Activated naive CD4-positive, alpha-beta T cell treated with anti-CD3 and anti-CD28 coated beads, Interleukin-2, amount 50 U/mL, for 16 hours (primary cell): ENCODE measurements around the gene FICD.
"Not testable (repeated sequence)": the region's sequence is repeated elsewhere in the genome, so short reads cannot be mapped to it uniquely, and the experiment has no call there.

ENCODE experiments used
- DNase-seq: peaks from one replicate; pipeline ENCODE4 v3.0.0-alpha.2; 2020

FICD gene

DNA sequence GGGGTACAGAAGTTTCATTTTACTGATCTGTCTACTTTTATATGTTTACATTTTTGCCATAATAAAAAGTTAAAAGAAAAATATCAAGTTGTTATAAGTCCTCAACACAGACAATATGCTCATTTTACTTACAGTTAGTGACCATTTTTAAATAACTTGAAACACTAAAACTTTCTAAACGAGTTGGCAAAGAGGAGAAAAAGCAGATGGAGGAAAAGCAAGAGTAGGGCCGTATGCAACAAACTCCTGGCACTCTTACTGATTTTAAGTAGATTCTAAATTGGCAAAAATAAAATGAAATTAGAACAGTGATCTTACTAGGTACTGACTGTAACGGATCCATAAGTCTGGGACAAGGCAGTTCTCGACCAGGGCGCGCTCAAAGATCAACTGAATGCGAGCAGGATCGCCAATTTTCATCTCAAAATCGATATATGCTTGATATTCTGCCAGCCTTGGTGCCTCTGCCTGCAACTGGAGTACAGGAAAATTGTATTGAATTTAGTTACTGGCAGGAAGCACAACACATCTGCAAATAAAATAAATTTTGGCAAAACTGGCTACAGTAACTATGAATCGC, 23.6 kb downstream of the FICD start:
- no peak for DNase-seq

DNA sequence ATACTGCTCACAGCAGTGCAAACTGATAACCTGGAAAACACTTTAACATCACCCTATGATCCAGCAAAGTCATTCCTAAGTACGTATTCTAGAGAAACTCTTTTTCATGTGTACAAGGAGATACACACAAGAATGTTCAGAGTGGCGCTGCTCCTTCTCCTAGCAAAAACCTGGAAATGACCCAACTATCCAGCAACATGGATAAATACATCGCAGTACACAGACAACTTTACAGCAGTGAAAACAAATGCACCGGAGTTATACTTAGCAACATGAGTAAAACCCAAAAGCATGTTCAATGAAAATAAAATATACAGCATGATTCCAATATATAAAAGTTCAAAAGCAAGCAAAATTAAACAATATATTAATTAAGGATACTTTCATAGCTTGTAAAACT, 27.2 kb downstream of the FICD start:
- no peak for DNase-seq

DNA sequence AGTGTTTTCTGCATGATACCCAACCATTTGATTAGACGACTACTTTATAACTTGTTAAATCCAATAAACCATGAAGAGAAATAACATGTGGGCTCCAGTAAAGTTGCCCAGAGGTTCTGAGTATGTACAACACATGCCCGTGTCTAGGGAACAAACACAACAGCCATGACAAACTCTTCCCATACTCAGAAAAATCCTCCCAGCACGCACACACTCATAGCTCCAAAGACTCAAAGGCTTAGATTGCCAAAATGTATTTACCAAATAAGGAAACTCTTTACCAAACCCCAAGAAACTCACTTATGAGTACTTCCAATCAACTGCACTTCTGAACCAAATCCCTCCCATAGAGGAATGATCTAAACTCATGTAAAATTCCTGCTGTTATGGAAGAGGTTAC, 28.6 kb downstream of the FICD start:
- no peak for DNase-seq

DNA sequence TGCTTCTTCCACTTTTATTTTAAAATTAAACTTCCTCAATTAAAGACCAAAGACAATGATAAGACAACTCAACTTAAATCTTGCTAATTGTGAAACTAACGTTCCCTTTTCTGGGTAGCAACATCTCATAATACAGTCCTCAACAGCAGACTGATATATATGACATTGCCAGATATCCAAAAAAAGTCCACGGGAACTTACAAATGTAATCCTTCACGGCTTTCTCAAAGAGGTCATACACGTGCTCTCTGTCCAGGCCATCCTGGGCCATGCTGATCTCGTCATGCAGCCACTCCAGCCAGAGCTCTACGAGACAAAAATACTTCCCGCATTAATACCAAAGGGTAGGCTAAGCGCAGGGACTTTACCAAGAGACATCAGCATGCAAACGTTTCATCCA, 32.6 kb downstream of the FICD start:
- no peak for DNase-seq

DNA sequence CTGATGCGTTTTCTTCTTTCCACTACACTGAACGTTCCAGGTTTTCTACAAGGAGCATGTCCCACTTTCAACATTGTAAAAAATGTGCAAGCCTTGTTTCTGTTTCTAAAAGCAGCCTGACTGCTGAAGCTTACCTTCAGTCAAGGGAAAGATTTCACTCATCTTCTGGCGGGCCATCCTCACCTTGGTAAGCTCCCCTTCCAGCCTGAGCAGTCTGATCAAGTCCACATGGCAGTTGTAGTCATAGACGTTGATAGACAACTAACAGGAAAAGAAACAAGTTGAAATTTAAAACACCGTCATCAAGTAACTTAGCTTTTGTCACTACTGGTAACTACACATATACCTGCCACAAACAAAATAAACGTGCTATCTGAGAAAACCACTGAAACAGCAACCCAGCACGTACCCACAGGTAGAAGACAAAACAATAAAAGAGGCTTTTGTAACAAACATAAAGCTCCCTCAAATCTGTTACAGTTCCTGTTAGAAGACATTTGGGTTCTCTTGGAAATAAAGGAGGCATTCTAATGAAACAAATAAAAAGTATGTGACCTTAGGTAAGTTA, 34.0 kb downstream of the FICD start:
- DNase-seq = no peak

DNA sequence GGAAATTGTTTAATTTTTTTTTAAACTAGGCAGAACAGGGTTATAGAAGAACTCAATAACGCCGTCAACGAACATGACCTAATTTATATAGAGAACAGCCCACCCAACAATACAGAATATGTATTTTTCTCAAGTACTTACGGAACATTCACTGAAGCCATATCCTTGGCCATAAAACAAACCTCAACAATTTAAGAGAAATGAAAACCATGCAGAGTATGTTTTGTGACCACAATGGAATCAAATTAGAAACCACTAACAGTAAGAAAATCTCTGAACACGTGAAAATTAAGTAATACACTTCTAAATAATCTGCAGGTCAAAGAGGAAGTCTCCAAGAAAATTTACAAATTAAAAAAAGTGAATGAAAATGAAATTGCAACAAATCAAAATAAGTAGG, 36.5 kb downstream of the FICD start:
- no peak for DNase-seq

DNA sequence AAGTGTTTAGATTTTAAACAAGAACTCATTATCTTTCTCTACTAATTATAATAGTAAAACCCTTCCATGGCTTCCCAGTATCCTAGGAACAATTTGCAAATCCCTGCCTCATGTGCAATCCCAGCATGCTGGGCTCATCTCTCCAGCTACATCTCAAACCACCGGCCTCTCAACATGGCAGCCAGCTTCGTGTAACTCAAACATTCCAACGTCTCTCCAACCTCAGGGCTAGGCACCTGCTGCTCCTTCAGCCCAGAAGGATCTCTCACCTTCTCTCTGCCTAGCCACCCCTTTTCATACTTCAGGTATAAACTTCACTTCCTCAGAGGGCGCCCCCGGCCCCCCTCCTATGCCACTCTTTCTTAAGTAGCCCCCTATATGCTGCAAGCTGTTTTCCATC, 38.7 kb downstream of the FICD start:
- DNase-seq = no peak

DNA sequence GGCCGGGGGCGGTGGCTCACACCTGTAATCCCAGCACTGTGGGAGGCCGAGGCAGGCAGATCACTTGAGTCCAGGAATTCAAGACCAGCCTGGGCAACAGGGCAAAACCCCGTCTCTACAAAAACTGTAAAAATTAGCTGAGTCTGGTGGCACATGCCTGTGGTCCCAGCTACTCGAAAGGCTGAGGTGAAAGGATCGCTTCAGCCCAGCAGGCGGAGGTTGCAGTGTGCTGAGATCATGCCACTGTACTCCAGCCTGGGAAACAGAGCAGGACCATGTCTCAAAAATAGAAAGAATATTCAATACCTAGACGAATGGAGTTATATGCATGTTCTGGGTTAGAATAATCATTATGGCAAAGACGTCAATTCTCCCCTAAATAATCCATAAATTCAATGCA, 40.3 kb downstream of the FICD start:
- not testable (repeated sequence) for DNase-seq

DNA sequence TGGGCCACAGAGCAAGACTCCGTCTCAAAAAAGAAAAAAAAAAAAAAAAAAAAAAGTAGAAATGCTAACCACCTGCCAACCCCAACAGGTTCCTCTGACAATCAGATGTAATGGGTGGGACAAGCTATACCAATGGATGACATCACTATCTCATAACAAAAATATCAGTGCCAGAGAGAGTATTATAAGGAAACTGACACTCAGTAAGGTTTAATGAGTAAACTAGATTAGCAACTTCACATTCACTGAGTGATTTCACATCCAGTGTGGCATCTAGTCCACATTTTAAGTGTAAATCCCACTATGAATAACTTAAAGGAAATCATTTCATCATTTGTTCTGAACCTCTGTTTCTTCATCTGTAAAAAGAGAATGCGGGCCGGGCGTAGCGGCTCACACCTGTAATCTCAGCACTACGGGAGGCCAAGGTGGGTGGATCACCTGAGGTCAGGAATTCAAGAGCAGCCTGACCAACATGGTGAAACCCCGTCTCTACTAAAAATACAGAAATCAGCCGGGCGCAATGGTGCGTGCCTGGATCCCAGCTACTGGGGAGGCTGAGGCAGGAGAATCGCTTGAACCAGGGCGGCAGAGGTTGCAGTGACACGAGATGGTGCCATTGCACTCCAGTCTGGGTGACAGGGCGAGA, 44.1 kb downstream of the FICD start:
- DNase-seq = no peak

DNA sequence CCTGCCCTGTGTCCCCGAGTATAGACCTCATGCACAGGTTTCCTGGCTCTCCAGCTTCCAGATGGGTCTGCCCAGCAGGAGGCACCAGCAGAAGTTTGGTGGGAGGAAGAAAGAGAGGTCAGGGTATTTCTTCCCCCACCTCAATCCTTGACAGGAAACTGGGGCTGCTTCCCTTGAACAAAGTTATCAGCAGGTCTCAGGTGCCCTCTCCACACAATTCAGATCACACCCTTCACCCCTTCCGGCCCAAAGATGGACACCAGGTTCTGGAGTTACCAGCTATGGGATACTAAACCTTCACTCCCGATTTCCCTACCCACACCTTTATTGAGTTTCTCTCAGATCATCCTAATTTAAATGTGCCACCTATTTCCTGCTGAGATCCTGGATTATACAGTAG, 44.7 kb downstream of the FICD start:
- no peak for DNase-seq

DNA sequence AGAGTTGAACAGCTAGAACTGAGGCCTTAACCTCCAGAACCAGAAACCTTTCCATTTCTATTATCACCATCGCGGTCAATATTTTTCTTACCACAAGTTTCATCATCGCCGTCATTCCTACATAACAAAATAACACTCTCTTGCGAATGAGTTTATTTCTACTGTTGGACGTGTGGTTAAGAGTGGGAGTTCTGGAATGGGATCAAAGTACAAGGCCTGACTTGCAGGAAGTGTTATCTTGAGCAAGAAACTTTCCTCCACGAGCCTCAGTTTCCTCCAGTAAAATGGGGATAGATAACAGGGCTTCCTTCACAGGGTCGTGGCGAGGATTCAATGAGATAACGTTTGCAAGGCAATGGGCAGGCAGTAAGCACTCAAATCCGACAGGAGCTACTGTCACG, 45.2 kb downstream of the FICD start:
- no peak for DNase-seq

DNA sequence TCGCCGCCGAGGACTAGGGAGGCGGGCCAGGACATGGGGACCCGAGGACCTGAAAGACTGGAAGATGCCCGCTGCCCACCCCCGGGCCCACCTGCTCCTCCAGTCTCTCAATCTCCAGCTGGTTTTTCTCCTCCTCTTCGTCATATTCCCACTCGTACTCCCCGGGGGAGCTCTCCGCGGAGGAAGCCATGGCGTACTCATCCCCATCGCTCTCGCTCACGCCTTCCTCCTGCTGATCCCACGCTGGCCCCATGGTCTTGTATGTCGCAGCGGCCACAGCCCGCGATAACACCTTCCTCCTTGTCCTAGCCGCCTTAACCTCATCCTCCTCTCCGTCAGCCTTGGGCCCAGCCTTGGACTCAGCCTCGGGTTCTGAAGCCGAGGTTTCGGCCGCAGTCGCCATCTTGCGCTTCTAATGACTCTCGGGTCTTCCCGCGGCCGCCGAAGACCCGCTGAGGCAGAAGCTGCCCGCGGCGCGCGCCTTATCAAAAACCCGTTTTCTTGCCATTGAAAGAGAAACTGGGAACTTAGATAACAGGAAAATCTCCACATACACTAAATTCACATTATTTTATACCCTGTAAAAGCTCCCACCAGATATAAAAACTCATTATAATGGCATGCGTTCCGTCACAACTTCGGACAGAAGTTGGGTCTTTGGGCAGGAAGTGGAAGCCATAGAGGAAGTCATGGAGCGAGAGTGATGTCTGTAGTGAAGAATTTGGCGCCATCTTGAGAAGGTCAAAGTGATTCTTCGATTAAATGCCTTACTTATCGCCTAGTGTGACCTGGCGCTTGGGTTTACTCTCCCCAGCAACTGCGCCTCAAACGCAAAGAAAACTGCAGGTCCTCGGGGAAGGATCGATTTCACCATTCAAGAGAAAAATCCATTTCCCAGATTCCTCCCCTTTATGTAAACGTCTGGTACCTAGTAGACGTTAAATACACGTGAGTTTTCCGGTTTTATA, 46.0 kb downstream of the FICD start, which contains the start of gene SART3:
TSS of gene SART3 (minus strand) at position 422 of the 968 bp plus-strand sequence. CDS start at position 403, 19 bp downstream.
- DNase-seq = peak; percentile 85

DNA sequence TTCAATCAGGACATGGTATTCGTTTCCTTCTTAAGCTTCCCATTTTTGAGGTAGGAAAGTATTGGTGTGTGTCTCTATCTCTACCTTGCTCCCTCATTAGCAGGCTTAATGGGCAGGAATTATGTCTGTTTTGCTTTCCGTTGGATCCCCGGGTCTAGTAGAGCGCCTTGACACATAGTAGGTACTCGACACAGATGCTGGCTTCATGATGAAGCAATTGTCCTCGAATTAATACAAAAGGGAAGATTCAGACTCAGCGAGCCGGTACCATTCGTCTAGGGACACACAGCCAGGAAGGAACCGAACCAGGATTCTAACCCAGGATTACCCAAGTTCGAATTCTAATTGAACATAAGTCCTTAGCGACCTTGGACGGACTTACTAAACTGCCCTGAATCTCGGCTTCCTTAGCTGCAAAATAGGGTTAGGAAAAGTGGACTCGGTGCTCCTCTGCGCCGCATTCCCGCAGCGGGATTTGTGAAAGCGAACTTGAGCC, 46.8 kb downstream of the FICD start:
- DNase-seq = no peak

DNA sequence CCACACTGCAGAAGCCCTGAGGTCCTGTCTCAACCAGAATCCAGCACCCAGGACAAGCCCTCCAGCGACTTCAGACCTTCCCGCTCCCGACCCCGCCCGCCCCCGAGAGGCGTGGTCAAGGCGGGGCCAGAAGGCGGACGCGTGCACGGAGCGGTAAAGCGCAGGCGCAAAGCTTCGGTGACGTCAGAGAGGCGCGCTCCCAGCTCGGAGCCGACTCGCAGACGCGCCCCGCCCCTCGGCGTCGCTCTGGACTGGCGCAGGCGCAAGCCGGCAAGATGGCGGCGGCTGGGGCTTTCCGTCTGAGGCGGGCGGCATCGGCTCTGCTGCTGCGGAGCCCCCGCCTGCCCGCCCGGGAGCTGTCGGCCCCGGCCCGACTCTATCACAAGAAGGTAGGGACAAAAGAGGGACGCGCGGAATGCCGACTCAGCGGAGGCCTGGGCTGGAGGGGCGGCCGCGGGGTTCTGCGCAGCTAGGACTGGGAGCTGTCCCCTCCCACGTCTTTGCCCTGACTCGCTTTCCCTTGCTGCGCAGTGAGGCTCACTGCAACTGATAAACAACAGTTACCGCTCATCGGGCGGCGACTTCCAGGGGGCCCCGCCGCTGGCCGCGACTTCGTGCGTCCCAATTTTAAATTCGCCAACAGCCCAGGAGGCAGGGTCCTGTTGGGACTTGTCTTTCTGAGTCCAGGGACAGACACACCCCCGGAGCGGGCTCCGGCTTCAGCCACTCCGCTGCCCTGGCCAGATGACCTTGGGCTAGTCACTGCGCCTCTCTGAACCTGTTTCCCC, 47.5 kb downstream of the FICD start, which contains the start of gene ISCU:
TSS of gene ISCU (plus strand) at position 249 of the 788 bp plus-strand sequence. CDS start at position 276, 27 bp downstream.
- peak; percentile 99 for DNase-seq

DNA sequence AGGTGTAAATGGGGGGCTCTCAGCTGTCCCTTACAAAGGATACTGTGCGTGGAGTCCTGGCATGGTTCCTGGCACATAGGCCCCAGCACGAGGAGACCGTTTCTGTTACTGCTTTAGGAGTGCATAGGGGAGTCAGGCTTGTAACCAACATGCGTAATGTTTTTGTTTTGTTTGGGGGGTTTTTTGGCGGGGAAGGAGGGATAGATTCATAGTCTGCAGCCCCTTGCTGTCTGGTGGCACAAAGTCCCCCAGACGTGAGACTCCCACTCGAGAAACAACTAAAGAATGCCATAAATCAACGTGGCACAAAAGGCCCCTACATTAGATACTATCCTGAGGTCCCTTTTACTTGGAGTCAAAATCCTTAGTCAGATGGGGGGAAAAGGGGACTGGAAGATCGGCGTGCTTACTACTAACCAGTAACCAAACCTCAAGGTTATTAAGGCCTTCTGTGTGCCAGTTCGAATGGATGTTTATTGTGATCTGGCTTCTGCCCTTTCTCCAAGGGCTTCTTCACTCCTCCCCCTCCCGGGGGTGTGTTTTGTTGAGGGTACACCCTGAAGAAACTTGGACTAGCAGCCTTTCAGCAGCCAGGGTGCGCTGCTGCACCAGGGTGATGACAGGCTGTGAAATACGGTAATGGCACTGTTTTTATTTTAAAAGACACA, 48.2 kb downstream of the FICD start:
- peak; percentile 91 for DNase-seq

DNA sequence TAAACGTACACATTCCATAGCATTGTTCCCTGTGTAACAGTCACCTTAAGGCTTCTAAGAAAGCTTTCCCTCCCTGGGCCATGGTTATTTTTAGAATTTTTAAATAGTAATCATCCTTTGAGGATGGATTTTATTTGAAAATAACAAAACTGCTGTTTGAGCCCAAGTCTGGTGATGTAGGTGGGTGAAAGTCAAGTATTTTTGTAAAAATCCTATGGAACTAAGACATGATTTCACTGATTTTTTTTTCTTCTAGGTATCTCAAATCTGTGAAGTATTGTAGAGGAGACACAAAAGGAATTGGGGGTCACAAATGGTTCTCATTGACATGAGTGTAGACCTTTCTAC, 48.7 kb downstream of the FICD start:
- no peak for DNase-seq

DNA sequence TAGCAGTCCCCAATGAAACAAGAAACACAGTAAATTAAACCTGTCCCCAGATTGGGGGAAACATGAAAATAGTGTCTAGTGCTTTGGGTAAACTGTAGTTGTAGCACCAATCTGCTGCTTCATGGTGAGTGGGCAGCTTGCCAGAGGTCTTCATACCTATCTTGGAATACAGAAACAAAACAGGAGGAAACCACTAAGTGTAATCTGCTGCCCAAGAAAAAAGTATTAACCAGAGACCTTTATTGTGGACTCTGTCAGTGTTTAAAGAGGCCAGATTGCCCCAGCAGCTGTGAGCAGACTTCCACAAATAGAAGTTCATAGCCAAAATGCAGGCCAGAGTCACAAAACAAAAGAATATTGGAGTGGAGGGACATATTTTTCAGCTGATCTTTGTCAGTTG, 49.6 kb downstream of the FICD start:
- DNase-seq = no peak

DNA sequence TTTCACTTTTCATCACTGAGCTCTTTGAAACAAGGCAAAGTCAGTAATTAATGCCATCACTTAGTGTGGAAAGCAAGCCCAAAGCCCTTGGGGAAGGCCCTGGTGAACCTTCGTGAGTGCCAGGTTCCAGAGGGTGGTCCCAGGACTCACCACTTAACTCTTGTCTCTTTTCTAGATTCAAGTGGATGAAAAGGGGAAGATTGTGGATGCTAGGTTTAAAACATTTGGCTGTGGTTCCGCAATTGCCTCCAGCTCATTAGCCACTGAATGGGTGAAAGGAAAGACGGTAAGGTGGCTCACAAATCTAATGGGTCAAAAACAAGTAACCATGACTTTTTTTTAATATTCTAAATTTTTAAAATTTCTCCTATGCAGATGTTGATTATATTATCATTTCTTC, 50.1 kb downstream of the FICD start:
- DNase-seq = no peak

DNA sequence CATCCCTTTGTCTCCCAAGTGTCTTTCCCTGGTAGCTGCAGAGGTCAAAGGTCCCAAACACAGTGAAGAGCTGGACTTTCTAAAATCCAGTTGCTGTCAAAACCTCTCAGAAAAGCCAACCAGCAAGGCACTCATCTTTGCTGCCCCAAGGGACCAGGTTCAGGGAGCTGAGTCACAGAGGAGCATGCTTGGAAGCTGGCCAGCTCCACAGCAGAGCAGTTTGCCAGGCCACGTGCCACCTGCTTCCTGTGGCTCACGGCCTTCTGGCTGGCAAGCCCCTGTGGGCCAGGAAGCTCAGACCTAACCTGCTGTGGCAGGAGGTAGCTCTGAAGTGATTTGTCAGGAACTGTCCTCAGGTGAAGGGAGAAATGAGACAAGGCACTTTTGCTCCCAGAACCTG, 50.9 kb downstream of the FICD start:
- peak; percentile 65 for DNase-seq

DNA sequence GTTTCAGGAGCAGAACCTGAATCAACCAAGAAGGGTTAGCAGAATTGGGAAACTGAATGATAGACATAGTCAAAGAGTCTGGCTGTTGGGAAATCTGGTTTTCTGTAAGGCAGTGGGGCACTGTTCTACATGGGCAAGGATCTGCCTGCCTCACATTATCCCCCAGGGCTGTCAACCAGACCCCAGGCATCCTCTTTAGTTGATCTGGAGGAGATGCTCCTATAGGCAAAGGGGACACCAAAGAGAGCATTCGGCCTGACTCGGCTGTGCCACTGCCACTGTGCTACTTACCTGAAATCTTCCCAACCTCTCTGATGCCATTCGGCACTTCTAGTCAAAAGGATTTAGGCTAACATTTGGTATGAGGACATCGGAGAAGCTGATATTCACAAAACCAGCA, 51.4 kb downstream of the FICD start:
- no peak for DNase-seq

DNA sequence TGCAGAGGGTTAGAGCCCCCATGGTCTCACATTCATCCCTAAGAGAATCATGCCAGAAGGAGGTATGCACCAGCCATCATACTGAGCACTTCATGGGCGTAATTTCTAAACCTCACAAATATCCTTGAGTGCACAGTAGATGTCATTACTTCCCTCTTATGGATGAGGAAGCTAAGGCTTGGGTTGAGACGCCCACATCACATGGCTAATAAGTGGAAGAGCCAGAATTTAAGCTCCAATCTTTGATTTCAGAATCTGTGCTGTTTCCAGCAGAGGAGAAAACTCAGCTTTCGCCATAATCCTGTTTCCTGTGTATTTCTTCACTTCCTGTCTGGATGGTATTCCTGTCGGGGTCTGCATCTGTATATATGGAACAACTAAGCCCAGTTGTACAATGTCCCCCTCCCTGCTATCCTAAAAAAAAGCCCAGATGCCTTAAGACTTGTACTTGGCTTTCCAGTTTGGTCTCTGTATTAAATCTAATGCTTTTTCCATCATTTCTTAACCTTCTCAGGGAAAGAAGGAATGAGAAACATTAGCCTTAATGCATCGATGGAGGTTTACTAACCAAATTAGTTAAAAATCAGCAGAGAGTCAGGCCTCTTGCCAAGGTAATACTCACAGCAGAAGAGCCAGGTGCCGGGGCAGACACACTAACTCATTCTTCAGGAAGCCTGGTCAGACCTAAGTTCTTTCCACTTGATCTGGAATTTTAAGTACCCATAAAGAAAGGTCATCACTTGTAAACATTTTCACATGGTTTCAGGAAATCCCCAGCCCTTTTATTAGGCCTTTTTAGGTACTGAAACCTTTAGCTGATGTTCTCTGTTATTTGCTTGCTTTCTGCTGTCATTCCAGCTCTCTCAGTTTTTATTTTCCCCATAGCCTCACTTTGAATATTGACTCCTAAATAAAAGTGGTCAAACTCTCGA, 52.6 kb downstream of the FICD start:
- DNase-seq = no peak
